ENCODE data around the gene DGCR2. TPM values are rescaled to one million over a fixed set of nuclear protein-coding genes. Genes with fewer than 3 reads are reported as not detected.

The DGCR2 gene
- total and polyA plus RNA-seq, 2 of the 8 experiments (the other 6 are each of a cell fraction or from before 2014, with no cell fraction given): 42.3 to 62.2 TPM

- ChIA-PET POLR2A (ENCODE audit: partially characterized antibody) (no interaction called here), CTCF (ENCODE audit: partially characterized antibody) (interaction anchor here (0.5 to 4.7 kb wide), 2 partner anchors 21 to 42 kb away, joined by 4 to 14 read pairs; no protein-coding TSS in a partner anchor)
- H3K36me3 ChIP-seq (ENCODE audit: control insufficient read depth in 2 of 4, insufficient read depth in 4 of 4, low read length in 3 of 4): peaks cover 2 to 38% (median 21%) of the 10 kb centered on the region in 4 experiments
- TF ChIP-seq NANOG (IDR thresholded peaks at IDR 0.05; ENCODE audit: insufficient read depth, low read depth, low read length, poor library complexity, severe bottlenecking): no peak
- TF ChIP-seq, protein P1, sequence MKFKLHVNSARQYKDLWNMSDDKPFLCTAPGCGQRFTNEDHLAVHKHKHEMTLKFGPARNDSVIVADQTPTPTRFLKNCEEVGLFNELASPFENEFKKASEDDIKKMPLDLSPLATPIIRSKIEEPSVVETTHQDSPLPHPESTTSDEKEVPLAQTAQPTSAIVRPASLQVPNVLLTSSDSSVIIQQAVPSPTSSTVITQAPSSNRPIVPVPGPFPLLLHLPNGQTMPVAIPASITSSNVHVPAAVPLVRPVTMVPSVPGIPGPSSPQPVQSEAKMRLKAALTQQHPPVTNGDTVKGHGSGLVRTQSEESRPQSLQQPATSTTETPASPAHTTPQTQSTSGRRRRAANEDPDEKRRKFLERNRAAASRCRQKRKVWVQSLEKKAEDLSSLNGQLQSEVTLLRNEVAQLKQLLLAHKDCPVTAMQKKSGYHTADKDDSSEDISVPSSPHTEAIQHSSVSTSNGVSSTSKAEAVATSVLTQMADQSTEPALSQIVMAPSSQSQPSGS (IDR thresholded peaks at IDR 0.05; ENCODE audit: low read length): no peak
Observed at GRCh38 chr22:19041704-19042074, 80.5 kb downstream of the DGCR2 start.

More at GRCh38 chr22:19041704-19042074, 80.5 kb downstream of the DGCR2 start:
- no peaks in the 10 kb centered on the region for H3K23me2 ChIP-seq (ENCODE audit: low read depth, low read length)
- no peak overlapping the region for H4K5ac ChIP-seq (ENCODE audit: insufficient read length, low read depth, low read length)
- H3K23ac ChIP-seq (ENCODE audit: insufficient read length): no peak overlapping the region
- DNase-seq (ENCODE audit: low read depth in 1 of 2, low spot score in 2 of 2) (no peak), FAIRE-seq (no peak)
- no peak overlapping the region for H2BK20ac ChIP-seq (ENCODE audit: low read length)
- H3K4me1 ChIP-seq (replicated peaks in 1 of 4; ENCODE audit: control insufficient read depth in 3 of 4, insufficient read depth in 4 of 4, low read length in 3 of 4): no peaks in the 10 kb centered on the region
- H3K56ac ChIP-seq (replicated peaks; ENCODE audit: insufficient read length, low read depth, low read length): no peak overlapping the region
- H2AFZ ChIP-seq (ENCODE audit: low read length): no peak overlapping the region
- no peak overlapping the region for H3K27ac ChIP-seq (ENCODE audit: low read depth, low read length)
- H3K4ac ChIP-seq (replicated peaks; ENCODE audit: insufficient read length, low read depth, low read length): no peak overlapping the region
- no peak overlapping the region for H2BK12ac ChIP-seq (ENCODE audit: low read depth, low read length)
- no peak overlapping the region for H2BK5ac ChIP-seq (ENCODE audit: low read depth, low read length)
- H3K9me3 ChIP-seq (ENCODE audit: insufficient read depth in 2 of 2, low read depth in 1 of 2, low read length in 1 of 2): no peaks in the 10 kb centered on the region
- H3K14ac ChIP-seq (ENCODE audit: insufficient read length): no peak overlapping the region
- no peak overlapping the region for H2BK15ac ChIP-seq (ENCODE audit: low read length)
- no peaks in the 10 kb centered on the region; the same call in 1 of the 2 replicates for H3K79me1 ChIP-seq (ENCODE audit: low read depth, low read length)
- H3K9ac ChIP-seq (replicated peaks in 1 of 4; ENCODE audit: extremely low read depth in 1 of 4, low read depth in 3 of 4, low read length in 3 of 4): no peak overlapping the region
- H4K91ac ChIP-seq (replicated peaks; ENCODE audit: insufficient read length, low read length): no peak overlapping the region
- no peak overlapping the region for H4K8ac ChIP-seq (ENCODE audit: extremely low read depth, insufficient read depth, low read length)
- no peak overlapping the region for H3K4me2 ChIP-seq (ENCODE audit: insufficient read depth in 1 of 2, low read depth in 2 of 2, low read length in 2 of 2)
- peaks cover 0 to 23% of the 10 kb centered on the region in 2 experiments for H4K20me1 ChIP-seq (replicated peaks in 1 of 2; ENCODE audit: control insufficient read depth in 1 of 2, insufficient read depth in 2 of 2, low read length in 2 of 2)
- WGBS, 2 experiments (ENCODE audit: extremely low coverage in 1 of 2, insufficient coverage in 1 of 2, insufficient read length in 1 of 2, insufficient replicate concordance in 2 of 2, low coverage in 1 of 2, low lambda C conversion rate in 2 of 2, missing lambda C conversion rate in 1 of 2): 91% methylated on average over 15 of the region's 15 CpGs; no CpG with 5 or more reads in 1 of the 2 experiments
- H2BK120ac ChIP-seq (replicated peaks; ENCODE audit: low read depth, low read length): no peak overlapping the region
- H3K4me3 ChIP-seq (ENCODE audit: extremely low read depth in 1 of 4, insufficient read depth in 2 of 4, low read depth in 3 of 4, low read length in 4 of 4): no peak overlapping the region
- H3K79me2 ChIP-seq (ENCODE audit: control insufficient read depth in 1 of 2, insufficient read depth in 2 of 2, low read length in 2 of 2): no peaks in the 10 kb centered on the region
- no peak overlapping the region for H3K18ac ChIP-seq (ENCODE audit: extremely low read depth, low read length)
- no peaks in the 10 kb centered on the region for H3K27me3 ChIP-seq (replicated peaks in 1 of 4; ENCODE audit: control insufficient read depth in 3 of 4, extremely low read depth in 1 of 4, insufficient read depth in 3 of 4, low read length in 3 of 4)
- no peak overlapping the region for H2AK5ac ChIP-seq (ENCODE audit: low read depth, low read length)

All from H1 (cell line).